Amniotic stem cell (primary cell): ENCODE results near the gene CEP89.
"Not testable (repeated sequence)": the region's sequence is repeated elsewhere in the genome, so short reads cannot be mapped to it uniquely, and the experiment has no call there.

Experiments used
- DNase-seq: peaks from one replicate; lab custom pipeline; 2025; lab: John Stamatoyannopoulos, UW

CEP89 gene

GRCh38 chr19:32869966-32870573 lies 101.7 kb downstream of the CEP89 start:
- DNase-seq, result no peak

DNA sequence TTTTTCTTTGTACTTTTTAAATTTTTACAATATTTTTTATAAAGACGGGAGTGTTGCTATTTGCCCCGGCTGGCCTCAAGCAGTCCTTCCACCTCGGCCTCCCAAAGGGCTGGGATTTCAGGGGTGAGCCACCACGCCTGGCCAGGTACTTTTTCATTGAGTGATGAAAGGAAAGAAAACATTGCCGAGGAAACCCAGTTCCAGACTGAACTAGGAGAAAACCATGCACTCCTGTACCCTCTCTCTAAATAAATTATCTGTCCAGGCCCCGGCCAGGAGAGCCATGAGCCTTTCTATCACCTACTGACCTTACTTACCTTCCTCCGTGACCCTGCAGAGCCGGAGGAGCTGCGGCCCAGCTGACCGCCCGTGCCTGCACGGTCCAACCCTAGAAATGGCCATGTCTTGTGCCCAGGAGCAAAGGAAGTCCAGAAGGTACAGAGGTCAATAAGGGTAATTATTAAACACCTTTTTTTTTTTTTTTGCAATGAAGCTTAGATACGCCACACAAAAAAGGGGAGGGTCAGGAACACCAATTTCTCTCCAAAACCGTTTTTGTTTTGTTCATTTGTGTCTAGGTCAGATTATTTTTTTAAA lies 102.3 kb downstream of the CEP89 start, which contains the start of gene SLC7A9:
Gene SLC7A9 (minus strand): TSS at position 399 of the 597 bp plus-strand sequence. CDS start 1,233 bp downstream, outside the sequence.
- DNase-seq, result no peak

GRCh38 chr19:32868206-32868950 lies 103.4 kb downstream of the CEP89 start:
- no peak for DNase-seq

DNA sequence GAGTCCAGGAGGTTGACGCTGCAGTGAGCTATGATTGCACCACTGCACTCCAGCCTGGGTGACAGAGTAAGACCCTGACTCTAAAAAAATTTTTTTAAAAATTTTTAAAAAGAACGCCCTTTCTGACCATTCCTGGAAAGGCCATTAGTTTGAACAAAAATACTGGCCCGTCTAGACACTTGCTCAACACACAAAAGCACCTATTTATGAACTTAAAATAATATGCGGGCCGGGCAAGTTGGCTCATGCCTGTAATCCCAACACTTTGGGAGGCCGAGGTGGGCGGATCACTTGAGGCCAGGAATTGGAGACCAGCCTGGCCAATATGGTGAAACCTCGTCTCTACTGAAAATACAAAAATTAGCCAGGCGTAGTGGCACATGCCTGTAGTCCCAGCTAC lies 104.3 kb downstream of the CEP89 start:
- DNase-seq, result not testable (repeated sequence)

GRCh38 chr19:32866564-32867265 lies 105.0 kb downstream of the CEP89 start:
- DNase-seq, result no peak

GRCh38 chr19:32866061-32866460 lies 105.7 kb downstream of the CEP89 start:
- no peak for DNase-seq

- DNase-seq, result no peak
Observed at GRCh38 chr19:32865326-32865725, 106.4 kb downstream of the CEP89 start.

- no peak for DNase-seq
Observed at GRCh38 chr19:32864318-32865007, 107.3 kb downstream of the CEP89 start.

DNA sequence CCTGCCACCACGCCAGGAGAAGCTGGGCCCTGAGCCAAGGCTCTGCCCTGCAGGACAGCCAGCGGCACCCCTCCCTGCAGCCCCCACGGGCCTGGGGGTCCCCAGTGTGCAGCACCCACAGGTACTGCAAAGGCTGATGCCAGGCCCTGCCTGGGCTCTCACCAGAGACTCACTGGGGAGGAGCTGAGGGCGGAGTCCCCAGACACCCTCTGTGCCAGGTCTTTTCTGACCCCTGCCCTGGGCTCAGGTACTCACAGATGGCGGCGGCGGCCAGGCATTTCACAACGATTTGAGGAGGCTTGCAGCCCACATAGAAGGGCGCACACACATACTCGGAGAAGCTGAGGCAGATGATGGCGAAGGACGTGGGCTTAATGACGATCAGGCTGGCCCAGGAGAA lies 107.9 kb downstream of the CEP89 start:
- no peak for DNase-seq

DNA sequence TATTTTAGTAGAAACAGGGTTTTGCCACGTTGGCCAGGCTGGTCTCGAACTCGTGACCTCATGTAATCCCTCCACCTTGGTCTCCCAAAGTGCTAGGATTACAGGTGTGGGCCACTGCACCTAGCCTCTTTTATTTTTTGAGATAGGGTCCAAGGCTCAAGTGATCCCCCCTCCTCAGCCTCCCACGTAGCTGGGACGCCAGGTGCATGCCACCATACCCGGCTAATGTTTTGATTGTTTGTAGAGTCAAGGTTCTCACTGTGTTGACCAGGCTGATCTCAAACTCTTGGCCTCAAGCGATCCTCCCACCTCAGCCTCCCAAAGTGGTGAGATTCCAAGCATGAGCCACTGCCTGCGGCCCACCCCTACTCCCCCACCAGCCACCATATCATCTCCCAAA lies 108.5 kb downstream of the CEP89 start:
- no peak for DNase-seq

DNA sequence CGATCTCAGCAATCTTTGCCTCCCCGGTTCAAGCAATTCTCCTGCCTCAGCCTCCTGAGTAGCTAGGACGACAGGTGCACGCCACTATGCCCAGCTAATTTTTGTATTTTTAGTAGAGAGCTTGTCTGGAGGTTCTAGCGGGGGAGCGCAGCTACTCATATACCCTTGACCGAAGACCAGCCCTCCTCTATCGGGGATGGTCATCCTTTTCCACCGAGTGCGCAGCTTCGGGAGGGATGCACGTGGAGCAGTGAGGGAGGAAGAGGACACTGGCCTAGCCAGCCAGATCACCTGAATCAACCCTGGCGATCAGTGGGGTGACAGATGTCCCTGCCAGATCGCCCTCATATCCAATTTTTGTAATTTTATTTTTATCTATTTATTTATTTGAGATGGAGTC lies 109.0 kb downstream of the CEP89 start:
- no peak for DNase-seq

- no peak for DNase-seq
Observed at GRCh38 chr19:32862173-32862572, 109.6 kb downstream of the CEP89 start.

GRCh38 chr19:32861596-32861995 lies 110.2 kb downstream of the CEP89 start:
- no peak for DNase-seq

DNA sequence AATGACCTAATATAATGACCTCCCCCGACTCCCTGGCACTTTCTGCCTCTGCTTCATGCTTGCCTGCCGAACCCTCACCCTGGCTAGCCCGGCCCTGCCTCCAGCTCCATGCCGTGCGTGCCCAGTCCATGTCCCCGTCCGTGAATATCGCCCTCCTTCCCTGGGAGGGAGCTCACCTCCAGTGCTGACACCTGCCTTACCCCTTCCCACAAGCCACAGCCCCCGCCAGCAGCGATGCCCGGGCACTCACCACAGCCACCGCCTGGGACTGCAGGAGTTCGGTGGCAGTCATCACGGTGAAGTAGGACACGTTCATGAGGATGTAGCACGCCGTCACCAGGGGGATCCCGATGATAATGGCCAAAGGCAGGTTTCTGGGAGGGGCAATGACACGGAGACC lies 112.2 kb downstream of the CEP89 start:
- no peak for DNase-seq

GRCh38 chr19:32858559-32858958 lies 113.2 kb downstream of the CEP89 start:
- no peak for DNase-seq

DNA sequence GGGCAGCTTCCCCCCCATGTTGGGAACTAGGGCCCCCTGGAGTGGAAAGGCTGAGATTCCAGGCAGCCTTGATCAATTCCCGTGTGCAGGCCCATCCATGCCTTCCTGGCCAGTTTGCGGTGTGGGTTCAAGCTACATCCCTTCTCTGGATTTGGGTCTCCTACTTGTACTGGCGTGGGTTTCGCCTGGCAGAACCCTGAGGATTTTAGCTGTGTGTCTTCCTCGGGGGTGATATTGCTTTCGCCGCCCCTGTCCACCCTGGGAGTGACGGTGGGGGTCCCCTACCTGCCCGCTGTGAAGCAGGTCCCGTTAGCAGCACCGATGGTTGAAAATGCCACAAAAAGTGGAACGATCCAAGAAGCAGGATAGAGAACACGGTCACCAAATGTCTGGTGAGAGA lies 113.6 kb downstream of the CEP89 start:
- no peak for DNase-seq

- no peak for DNase-seq
Observed at GRCh38 chr19:32857584-32857983, 114.2 kb downstream of the CEP89 start.

GRCh38 chr19:32856818-32857217 lies 114.9 kb downstream of the CEP89 start:
- not testable (repeated sequence) for DNase-seq

- no peak for DNase-seq
Observed at GRCh38 chr19:32852216-32852615, 119.5 kb downstream of the CEP89 start.

GRCh38 chr19:32848035-32848434 lies 123.7 kb downstream of the CEP89 start:
- DNase-seq, result not testable (repeated sequence)

DNA sequence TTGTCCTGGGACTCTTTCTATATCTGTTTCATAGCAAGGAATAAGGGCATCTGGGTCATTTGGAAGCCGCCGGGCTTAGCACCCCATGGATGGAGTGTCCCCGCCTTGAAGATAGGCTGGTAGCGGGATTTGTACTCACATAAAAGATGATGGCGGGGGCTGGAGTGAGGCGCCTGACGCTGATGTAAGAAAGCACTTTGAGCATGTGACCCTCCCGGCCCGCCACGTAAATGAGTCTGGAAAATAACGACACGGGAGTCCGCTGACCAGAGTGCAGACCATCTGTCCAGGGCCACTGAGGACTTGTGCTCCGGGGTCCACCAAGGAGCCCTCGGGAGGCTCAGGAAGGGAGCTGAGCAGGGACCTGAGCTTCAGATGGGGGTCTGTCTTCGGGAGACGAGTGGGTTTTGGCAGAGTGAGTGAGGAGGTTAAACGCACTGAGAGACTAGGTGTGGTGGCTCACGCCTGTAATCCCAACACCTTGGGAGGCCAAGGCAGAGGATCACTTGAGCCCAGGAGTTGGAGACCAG lies 128.0 kb downstream of the CEP89 start:
- DNase-seq, result no peak

DNA sequence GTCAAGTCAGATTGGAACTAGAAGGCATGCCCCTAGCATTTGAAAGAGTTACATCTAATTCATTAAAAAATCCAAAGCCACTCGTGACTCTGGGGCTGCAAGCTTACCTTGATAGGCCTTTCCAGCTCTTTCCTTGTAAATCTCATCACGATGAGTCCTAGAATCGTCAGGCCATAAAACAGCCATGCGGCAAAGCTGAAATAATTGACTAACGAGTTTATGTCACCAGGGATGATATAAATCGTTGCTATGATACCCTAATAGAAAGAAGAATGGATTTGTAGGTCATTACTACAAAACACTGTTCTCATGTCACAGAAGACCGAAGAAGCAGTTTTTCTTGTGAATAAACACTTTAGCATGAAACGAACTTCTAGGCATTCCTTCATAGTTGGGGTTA lies 129.7 kb downstream of the CEP89 start:
- DNase-seq, result no peak
